Fibroblast of villous mesenchyme (primary cell): ENCODE measurements around the gene CELF4. TPM values are rescaled to one million over a fixed set of nuclear protein-coding genes. Genes with fewer than 3 reads are reported as not detected.

Experiments
- DNase-seq: peaks from one replicate; pipeline ENCODE4 v3.0.0-alpha.2; 2010; ENCODE audit warnings: low read depth
- H3K4me3 ChIP-seq: 2 replicates; pipeline ENCODE4 v1.5.1; 2011; ENCODE audit warnings: low read depth, mild to moderate bottlenecking, low read length
- total RNA-seq: library from RNA; depleted of rRNA; stranded (reverse); fragments of >200 nt; gene quantifications from 2 replicates; pipeline ENCODE4 v1.2.3, GENCODE V29; 2012
- TF ChIP-seq, protein P1 (sequence below): IDR thresholded peaks from 2 replicates; pipeline ENCODE4 v1.5.1; 2012; ENCODE audit warnings: low read depth, mild to moderate bottlenecking, low read length; ENCODE audit not compliant: insufficient read depth

The CELF4 gene
- total RNA-seq, 1 donor, result not detected

DNA sequence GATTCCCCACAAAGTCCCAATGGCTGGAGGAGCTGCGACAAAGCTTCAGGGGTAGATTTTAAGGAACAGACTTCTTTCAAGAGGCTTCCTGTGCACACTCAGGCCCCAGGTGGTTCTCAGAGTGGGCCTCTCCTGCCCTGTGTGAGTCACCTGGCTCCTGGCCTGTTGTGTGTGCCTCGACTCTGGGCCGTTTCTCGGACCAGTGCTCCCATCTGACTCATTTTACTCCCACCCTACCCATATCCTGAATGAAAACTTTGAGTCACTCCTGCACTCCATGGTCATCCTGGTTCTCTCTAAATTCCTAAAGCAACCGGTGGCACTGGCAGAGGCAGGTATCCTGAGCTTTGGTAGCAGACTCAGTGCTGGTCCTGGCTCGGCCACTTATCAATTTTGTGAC, 84.1 kb downstream of the CELF4 start:
- no peak for DNase-seq
- no peak overlapping the region for H3K4me3 ChIP-seq
- TF ChIP-seq, protein P1, sequence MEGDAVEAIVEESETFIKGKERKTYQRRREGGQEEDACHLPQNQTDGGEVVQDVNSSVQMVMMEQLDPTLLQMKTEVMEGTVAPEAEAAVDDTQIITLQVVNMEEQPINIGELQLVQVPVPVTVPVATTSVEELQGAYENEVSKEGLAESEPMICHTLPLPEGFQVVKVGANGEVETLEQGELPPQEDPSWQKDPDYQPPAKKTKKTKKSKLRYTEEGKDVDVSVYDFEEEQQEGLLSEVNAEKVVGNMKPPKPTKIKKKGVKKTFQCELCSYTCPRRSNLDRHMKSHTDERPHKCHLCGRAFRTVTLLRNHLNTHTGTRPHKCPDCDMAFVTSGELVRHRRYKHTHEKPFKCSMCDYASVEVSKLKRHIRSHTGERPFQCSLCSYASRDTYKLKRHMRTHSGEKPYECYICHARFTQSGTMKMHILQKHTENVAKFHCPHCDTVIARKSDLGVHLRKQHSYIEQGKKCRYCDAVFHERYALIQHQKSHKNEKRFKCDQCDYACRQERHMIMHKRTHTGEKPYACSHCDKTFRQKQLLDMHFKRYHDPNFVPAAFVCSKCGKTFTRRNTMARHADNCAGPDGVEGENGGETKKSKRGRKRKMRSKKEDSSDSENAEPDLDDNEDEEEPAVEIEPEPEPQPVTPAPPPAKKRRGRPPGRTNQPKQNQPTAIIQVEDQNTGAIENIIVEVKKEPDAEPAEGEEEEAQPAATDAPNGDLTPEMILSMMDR, result no peak

DNA sequence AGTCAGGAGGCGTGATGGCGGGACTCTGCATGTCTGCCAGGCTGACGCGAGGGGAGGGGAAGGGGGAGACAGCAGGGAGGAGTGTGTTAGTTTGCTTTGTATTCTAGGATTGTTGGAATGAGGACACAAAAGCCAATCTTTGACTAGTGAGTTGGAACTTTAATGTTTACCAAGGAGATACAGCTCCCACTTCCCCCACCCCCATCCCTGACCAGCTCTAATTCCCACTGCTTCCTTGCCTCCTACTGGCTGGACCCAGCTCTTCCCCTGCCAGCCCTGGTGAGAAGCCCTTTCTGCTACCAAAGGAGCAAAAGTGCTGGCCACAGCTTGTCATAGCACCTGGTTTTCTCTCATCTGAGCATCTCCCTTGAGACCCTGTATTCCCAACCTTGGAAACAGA, 84.5 kb downstream of the CELF4 start:
- H3K4me3 ChIP-seq, result no peak overlapping the region
- DNase-seq, result no peak
- TF ChIP-seq, protein P1, result no peak

DNA sequence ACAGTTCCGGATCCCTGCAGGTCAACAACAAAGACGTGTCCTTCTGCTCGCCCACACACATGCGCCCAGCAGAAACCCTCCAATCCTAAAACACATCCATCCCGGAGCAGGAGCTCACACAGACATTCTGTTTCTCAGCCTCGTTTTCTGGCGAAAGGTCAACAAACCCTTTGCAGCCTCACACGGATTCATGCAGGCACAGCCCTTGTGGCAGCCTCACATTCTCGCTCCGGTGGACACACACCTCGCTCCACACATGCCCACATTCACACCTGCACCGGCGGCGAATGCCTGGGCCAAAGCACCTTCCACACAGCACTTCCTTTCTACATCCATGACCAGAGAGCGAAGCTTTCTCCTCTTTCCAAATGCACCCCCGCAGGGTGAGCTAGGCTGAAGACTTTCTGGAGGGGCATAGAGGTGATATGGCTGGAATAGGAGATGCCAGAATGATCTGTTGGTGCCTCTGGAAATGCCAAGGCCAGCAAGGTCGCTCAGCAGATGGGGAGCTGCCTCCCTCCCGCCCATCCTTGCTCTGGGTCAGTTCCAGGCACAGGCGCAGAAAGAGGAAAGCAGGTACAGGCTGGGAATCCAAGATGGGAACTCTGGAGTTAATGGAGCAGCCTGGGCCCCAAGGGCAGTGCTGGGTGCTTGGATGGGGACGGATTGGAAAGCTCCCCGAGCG, 88.8 kb downstream of the CELF4 start:
- H3K4me3 ChIP-seq, result no peak overlapping the region
- no peak for DNase-seq
- TF ChIP-seq, protein P1, result no peak

DNA sequence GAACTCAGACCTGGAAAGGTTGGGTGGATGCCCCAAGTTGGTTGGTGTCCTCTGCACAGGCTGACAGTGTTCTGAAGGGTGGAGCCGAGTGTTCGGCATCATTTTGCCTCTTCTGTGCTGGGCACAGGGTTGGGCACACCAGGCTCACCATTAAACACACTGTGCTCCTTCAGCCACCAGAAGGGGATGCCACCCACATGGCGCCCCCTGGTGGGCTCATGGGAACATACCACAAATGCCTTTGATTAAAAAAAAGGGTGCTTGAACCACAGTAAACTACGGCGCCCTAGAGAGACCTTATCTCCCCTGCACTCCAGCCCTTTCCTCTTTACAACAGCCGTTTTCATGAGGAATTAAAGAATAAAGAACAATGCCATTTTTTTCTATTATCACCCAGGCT, 89.4 kb downstream of the CELF4 start:
- peak; percentile 16 for DNase-seq
- no peak overlapping the region for H3K4me3 ChIP-seq
- TF ChIP-seq, protein P1, result peak; percentile 55

DNA sequence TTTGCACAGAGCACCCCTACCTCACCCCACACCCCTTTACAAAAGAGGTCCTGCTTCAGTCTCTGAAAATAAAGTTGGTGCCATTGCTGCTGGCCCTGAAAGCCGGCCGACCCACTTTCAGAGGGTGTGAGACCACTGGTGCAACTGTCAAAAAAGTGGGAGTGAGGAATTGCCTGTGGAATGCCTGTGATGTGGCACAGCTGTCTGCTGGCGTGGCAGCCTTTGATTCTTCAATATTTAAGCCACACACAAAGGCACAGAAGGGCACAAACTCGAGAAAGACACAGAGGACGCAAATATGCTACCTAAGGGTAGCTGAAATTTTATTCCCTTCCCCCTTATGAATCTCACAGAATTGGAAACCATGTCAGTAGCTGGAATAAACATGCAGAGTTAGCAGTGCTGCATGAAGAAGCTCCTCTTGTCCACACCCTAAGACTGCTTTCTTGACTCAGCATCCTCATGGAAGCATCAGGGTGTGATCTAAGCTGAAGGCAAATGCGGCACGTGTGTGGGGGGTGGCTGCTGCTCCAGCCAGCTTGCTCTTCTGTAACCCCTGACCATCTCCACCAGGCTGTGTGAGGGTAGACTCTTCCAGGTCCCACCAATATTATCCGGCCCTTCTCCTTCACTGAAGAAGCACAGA, 92.3 kb downstream of the CELF4 start:
- no peak for DNase-seq
- TF ChIP-seq, protein P1, result no peak
- H3K4me3 ChIP-seq, result no peak overlapping the region

DNA sequence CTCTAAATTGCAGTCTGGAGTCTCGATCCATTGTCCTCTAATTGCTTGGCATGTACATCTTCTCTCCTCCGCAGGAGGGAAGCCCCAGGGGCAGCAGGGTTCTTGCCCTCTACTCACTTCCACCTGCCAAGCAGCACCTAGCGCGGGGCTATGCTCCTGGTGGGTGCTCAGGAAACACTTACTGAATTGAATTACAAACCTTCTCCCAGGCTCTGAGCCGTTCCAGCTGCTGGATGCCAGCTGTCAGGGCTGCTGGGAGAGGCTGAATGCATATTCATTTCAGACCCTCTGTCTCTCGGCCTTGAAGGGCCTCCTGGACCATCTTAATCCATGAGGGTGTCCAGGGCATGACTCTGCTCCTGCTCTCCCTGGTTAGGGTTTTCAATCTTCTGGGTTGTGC, 94.0 kb downstream of the CELF4 start:
- TF ChIP-seq, protein P1, result no peak
- no peak overlapping the region for H3K4me3 ChIP-seq
- no peak for DNase-seq
